GM23248 (cell line): ENCODE results near the gene PEX16. TPM values are rescaled to one million over a fixed set of nuclear protein-coding genes. Genes with fewer than 3 reads are reported as not detected.

Experiments
- DNase-seq: peaks from one replicate; pipeline ENCODE4 v3.0.0-alpha.2; 2015
- H2AFZ ChIP-seq: fragments of 200-600 bp; sonication (generic); 2 replicates; pipeline ENCODE4 v1.6.1; 2016; ENCODE audit warnings: antibody characterized with exemption
- H3F3A ChIP-seq: fragments of 200-600 bp; sonication (generic); 2 replicates; pipeline ENCODE4 v1.6.1; 2016; ENCODE audit warnings: mild to moderate bottlenecking, antibody characterized with exemption, mixed run types; ENCODE audit not compliant: insufficient read depth
- H3K27ac ChIP-seq: fragments of 200-600 bp; sonication (generic); 2 replicates; pipeline ENCODE4 v1.5.1; 2016; ENCODE audit warnings: mild to moderate bottlenecking
- H3K27me3 ChIP-seq: fragments of 200-600 bp; sonication (generic); replicated peaks from 2 replicates; pipeline ENCODE4 v1.6.1; 2016; ENCODE audit warnings: mild to moderate bottlenecking; ENCODE audit not compliant: insufficient read depth
- H3K36me3 ChIP-seq: fragments of 200-600 bp; sonication (generic); 2 replicates; pipeline ENCODE4 v1.6.1; 2016; ENCODE audit warnings: low read depth, mild to moderate bottlenecking
- H3K4me1 ChIP-seq: fragments of 200-600 bp; sonication (generic); 2 replicates; pipeline ENCODE4 v1.6.1; 2016; ENCODE audit warnings: mild to moderate bottlenecking; ENCODE audit not compliant: insufficient read depth
- H3K4me2 ChIP-seq: fragments of 200-600 bp; sonication (generic); one replicate; pipeline ENCODE4 v1.6.1; 2016; ENCODE audit warnings: mild to moderate bottlenecking; ENCODE audit not compliant: unreplicated experiment
- H3K4me3 ChIP-seq: fragments of 200-600 bp; sonication (generic); 2 replicates; pipeline ENCODE4 v1.5.1; 2016; ENCODE audit warnings: mild to moderate bottlenecking
- H3K79me2 ChIP-seq: fragments of 200-600 bp; sonication (generic); 2 replicates; pipeline ENCODE4 v1.6.1; 2016; ENCODE audit warnings: mild to moderate bottlenecking; ENCODE audit not compliant: insufficient read depth
- H3K9ac ChIP-seq: fragments of 200-600 bp; sonication (generic); 2 replicates; pipeline ENCODE4 v1.6.1; 2016; ENCODE audit warnings: mild to moderate bottlenecking
- H3K9me2 ChIP-seq: fragments of 200-600 bp; sonication (generic); 2 replicates; pipeline ENCODE4 v1.6.1; 2016; ENCODE audit warnings: mixed run types, mild to moderate bottlenecking, moderate library complexity; ENCODE audit not compliant: insufficient read depth
- H3K9me3 ChIP-seq: fragments of 200-600 bp; sonication (generic); one replicate; pipeline ENCODE4 v1.6.1; 2017; ENCODE audit warnings: low read depth
- H4K20me1 ChIP-seq: fragments of 200-600 bp; sonication (generic); 2 replicates; pipeline ENCODE4 v1.6.0; 2016; ENCODE audit not compliant: insufficient read depth
- EZH2 ChIP-seq: fragments of 200-600 bp; sonication (generic); IDR thresholded peaks from 2 replicates; pipeline ENCODE4 v1.6.1; 2018; ENCODE audit warnings: antibody characterized with exemption, mild to moderate bottlenecking; ENCODE audit not compliant: insufficient read depth, poor library complexity, severe bottlenecking
- EZH2phosphoT487 ChIP-seq: fragments of 200-600 bp; sonication (generic); IDR thresholded peaks from 2 replicates; pipeline ENCODE4 v1.6.1; 2018; ENCODE audit warnings: antibody characterized with exemption, moderate library complexity, mild to moderate bottlenecking, low read depth; ENCODE audit not compliant: insufficient read depth
- WGBS, 2 experiments: methylation state at CpG; one replicate each; pipeline ENCODE4 v1.1.6; 2015 to 2017; ENCODE audit warnings: low lambda C conversion rate in 2 of 2, low coverage in 1 of 2; ENCODE audit errors: missing lambda C conversion rate in 2 of 2; 5-methylcytosine and 5-hydroxymethylcytosine counted together
- in situ Hi-C: fragments of 300-500 bp; cut with MboI; formaldehyde crosslinking; loops from 2 replicates; pipeline ENCODE4 v1.15.0; 2020
- polyA plus RNA-seq: library from polyadenylated mRNA; unstranded; fragments of >200 nt; fragmentation: Nextera tagmentation; extraction: Ambion mirVana; gene quantifications from 2 replicates; pipeline ENCODE4 v1.2.1, GENCODE V29; 2016
- total RNA-seq: library from RNA; depleted of rRNA; stranded (reverse); fragments of >200 nt; shearing (Covaris generic); gene quantifications from 2 replicates; pipeline ENCODE4 v1.2.3, GENCODE V29; 2014; rRNA removed

The PEX16 gene
- total and polyA plus RNA-seq, 2 experiments from 2014 or later = 21.2 to 23.2 TPM

GRCh38 chr11:45864041-45864440, 53.6 kb downstream of the PEX16 start:
- TF ChIP-seq EZH2phosphoT487 = no peak
- TF ChIP-seq EZH2 = no peak
- Histone ChIP-seq H3K36me3 (peaks cover 20% of the 10 kb centered on the region; the same call in 1 of the 2 replicates), H2AFZ (no peak overlapping the region), H3K9ac (no peak overlapping the region), H3K27ac (no peak overlapping the region), H4K20me1 (no peaks in the 10 kb centered on the region), H3K9me2 (no peaks in the 10 kb centered on the region), H3K27me3 (no peaks in the 10 kb centered on the region), H3F3A (peaks cover 9% of the 10 kb centered on the region), H3K4me1 (peaks cover 12% of the 10 kb centered on the region), H3K4me3 (no peak overlapping the region), H3K79me2 (no peaks in the 10 kb centered on the region), H3K9me3 (no peaks in the 10 kb centered on the region), H3K4me2 (no peak overlapping the region)
- in situ Hi-C loops = no loop called here
- DNase-seq = no peak

- no peak for TF ChIP-seq EZH2
- TF ChIP-seq EZH2phosphoT487 = no peak
- H2AFZ ChIP-seq = no peak overlapping the region
- H3K9me2 ChIP-seq = no peaks in the 10 kb centered on the region
- 92 to 93% methylated on average over 10 of the region's 10 CpGs for WGBS, 2 experiments
- H4K20me1 ChIP-seq = no peaks in the 10 kb centered on the region
- 0 out of 2 replicates have a peak, but pooled peaks cover 4% of the 10 kb centered on the region for H3K79me2 ChIP-seq
- H3K4me3 ChIP-seq = no peak overlapping the region
- H3K36me3 ChIP-seq = peaks cover 16% of the 10 kb centered on the region; the same call in 1 of the 2 replicates
- no peak for DNase-seq
- peak overlapping the region; percentile 78 for H3K4me2 ChIP-seq
- H3K27me3 ChIP-seq = no peaks in the 10 kb centered on the region
- H3K9me3 ChIP-seq = no peaks in the 10 kb centered on the region
- peaks cover 43% of the 10 kb centered on the region for H3K4me1 ChIP-seq
- in situ Hi-C loops = no loop called here
- H3K27ac ChIP-seq = peak overlapping the region; percentile 98
- no peak overlapping the region; the same call in 1 of the 2 replicates for H3K9ac ChIP-seq
- peaks cover 31% of the 10 kb centered on the region for H3F3A ChIP-seq
Observed at GRCh38 chr11:45860764-45861510, 56.7 kb downstream of the PEX16 start.

DNA sequence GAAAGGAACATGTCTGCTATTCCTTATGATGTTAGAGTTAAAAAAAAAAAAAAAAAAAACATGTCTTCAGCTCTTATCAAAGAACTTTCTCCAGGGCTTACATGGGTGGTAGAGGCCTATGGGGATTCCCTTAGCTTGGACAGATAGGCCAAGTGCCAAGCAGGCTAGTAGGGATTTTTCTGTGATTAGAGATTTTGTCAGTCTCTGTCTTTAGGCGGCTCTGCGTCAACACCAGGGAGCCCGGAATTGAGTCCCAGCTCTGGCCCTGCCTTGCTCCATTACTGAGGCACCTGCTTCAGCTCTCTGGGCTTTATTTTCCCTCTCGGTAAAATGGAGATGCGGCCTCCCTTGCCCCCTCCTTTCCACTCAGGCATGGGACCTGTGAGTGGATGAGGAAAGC, 57.3 kb downstream of the PEX16 start:
- H3K27me3 ChIP-seq = no peaks in the 10 kb centered on the region
- H3K36me3 ChIP-seq = peaks cover 16% of the 10 kb centered on the region; the same call in 1 of the 2 replicates
- in situ Hi-C loops = no loop called here
- peaks cover 49% of the 10 kb centered on the region for H3K4me1 ChIP-seq
- H3K9me3 ChIP-seq = no peaks in the 10 kb centered on the region
- WGBS, 2 experiments = 77 to 80% methylated on average over 5 of the region's 5 CpGs
- no peak for TF ChIP-seq EZH2phosphoT487
- 0 out of 2 replicates have a peak overlapping the region, but pooled peaks have one; percentile 34 for H3K4me3 ChIP-seq
- no peaks in the 10 kb centered on the region for H3K9me2 ChIP-seq
- peak overlapping the region; percentile 98 for H3K27ac ChIP-seq
- DNase-seq = no peak
- H3K4me2 ChIP-seq = peak overlapping the region; percentile 78
- H4K20me1 ChIP-seq = no peaks in the 10 kb centered on the region
- no peak overlapping the region for H2AFZ ChIP-seq
- H3K79me2 ChIP-seq = peaks cover 8% of the 10 kb centered on the region
- peak overlapping the region; percentile 81 for H3K9ac ChIP-seq
- peaks cover 35% of the 10 kb centered on the region for H3F3A ChIP-seq

Other genes with a start within 250 kb of the PEX16 start
- gene SLC35C1, start 112.7 kb downstream of the PEX16 start, total RNA-seq = 12.5 and 15.9 TPM in 2 replicates
- 17.8 and 18.3 TPM in 2 replicates for gene SLC35C1, start 112.7 kb downstream of the PEX16 start, polyA plus RNA-seq
- 10.3 and 10.7 TPM in 2 replicates for gene CRY2, start 70.4 kb downstream of the PEX16 start, total RNA-seq
- 7.6 and 8.3 TPM in 2 replicates for gene CRY2, start 70.4 kb downstream of the PEX16 start, polyA plus RNA-seq
- gene MAPK8IP1, start 32.2 kb downstream of the PEX16 start, total RNA-seq = 8.1 and 9.5 TPM in 2 replicates
- gene MAPK8IP1, start 32.2 kb downstream of the PEX16 start, polyA plus RNA-seq = 1.8 and 2.1 TPM in 2 replicates
- gene FREY1, start 10.6 kb downstream of the PEX16 start, total RNA-seq = not detected in 2 replicates
- gene FREY1, start 10.6 kb downstream of the PEX16 start, polyA plus RNA-seq = not detected in 2 replicates
- gene LARGE2, start 4.8 kb upstream of the PEX16 start, total RNA-seq = not detected in 2 replicates
- not detected in 2 replicates for gene LARGE2, start 4.8 kb upstream of the PEX16 start, polyA plus RNA-seq
- gene PHF21A, start 203.6 kb upstream of the PEX16 start, total RNA-seq = 11.2 and 11.8 TPM in 2 replicates
- gene PHF21A, start 203.6 kb upstream of the PEX16 start, polyA plus RNA-seq = 17.0 and 22.3 TPM in 2 replicates